Osteoblast (primary cell): Measurements from ENCODE around the gene SUMO4. TPM values are rescaled to one million over a fixed set of nuclear protein-coding genes. Genes with fewer than 3 reads are reported as not detected.

Source experiments
- DNase-seq: peaks from one replicate; pipeline ENCODE4 v3.0.0; 2011; ENCODE audit warnings: low spot score, mixed read lengths; ENCODE audit not compliant: insufficient read length; ENCODE audit errors: missing footprints
- H2AFZ ChIP-seq: 2 replicates; pipeline ENCODE4 v1.6.0; 2011; ENCODE audit warnings: mild to moderate bottlenecking, low read length
- H3K27ac ChIP-seq: 2 replicates; pipeline ENCODE4 v1.5.1; 2011; ENCODE audit warnings: mild to moderate bottlenecking, low read depth, low read length, moderate library complexity
- H3K27me3 ChIP-seq: 2 replicates; pipeline ENCODE4 v1.6.0; 2012; ENCODE audit warnings: mild to moderate bottlenecking, control low read depth, inconsistent platforms, low read length, moderate library complexity; ENCODE audit not compliant: insufficient read depth
- H3K36me3 ChIP-seq: 2 replicates; pipeline ENCODE4 v1.5.1; 2011; ENCODE audit warnings: mild to moderate bottlenecking, low read length, control low read depth, moderate library complexity; ENCODE audit not compliant: insufficient read depth
- H3K4me1 ChIP-seq: 2 replicates; pipeline ENCODE4 v1.5.1; 2011; ENCODE audit warnings: mild to moderate bottlenecking, low read length, control low read depth, moderate library complexity; ENCODE audit not compliant: insufficient read depth
- H3K4me2 ChIP-seq: 2 replicates; pipeline ENCODE4 v1.6.0; 2011; ENCODE audit warnings: mild to moderate bottlenecking, low read length; ENCODE audit not compliant: insufficient read depth
- H3K4me3 ChIP-seq: fragments of 200-600 bp; sonication (generic); 3 replicates; pipeline ENCODE4 v1.5.1; 2012; ENCODE audit warnings: mild to moderate bottlenecking, low read length, inconsistent platforms; ENCODE audit not compliant: insufficient read depth
- H3K79me2 ChIP-seq: 2 replicates; pipeline ENCODE4 v1.6.0; 2012; ENCODE audit warnings: mild to moderate bottlenecking, low read length, control low read depth, inconsistent platforms; ENCODE audit not compliant: insufficient read depth
- H3K9me3 ChIP-seq: 2 replicates; pipeline ENCODE4 v1.5.1; 2011; ENCODE audit warnings: low read depth, low read length, control low read depth
- H4K20me1 ChIP-seq: 2 replicates; pipeline ENCODE4 v1.6.0; 2012; ENCODE audit warnings: mild to moderate bottlenecking, low read length, control low read depth; ENCODE audit not compliant: insufficient read depth
- CTCF ChIP-seq: IDR thresholded peaks from 2 replicates; pipeline ENCODE4 v1.5.1; 2011; ENCODE audit warnings: mild to moderate bottlenecking, low read depth, low read length, moderate library complexity; ENCODE audit errors: extremely low read depth
- total RNA-seq: library from RNA; depleted of rRNA; stranded (reverse); fragments of >200 nt; gene quantifications from 2 replicates; pipeline ENCODE4 v1.2.3, GENCODE V29; 2012

SUMO4 gene
- total RNA-seq, 1 donor = 3.6 TPM

DNA sequence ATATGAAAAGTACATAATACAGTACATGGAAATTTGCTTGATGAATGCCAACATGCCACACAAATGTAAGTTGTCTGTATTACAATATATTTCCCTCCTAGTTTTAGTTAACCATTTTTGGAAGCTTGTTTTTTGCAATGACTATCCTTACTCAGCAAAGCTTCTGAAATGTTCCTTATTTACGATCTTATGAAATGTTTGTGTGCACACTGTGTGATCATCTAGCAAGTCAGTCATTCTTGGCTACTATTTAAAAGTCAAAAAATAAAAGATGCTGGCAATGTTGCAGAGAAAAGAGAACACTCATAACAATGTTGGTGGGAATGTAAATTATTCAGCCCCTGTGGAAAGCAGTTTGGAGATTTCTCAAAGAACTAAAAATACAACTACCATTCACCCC, 33.8 kb downstream of the SUMO4 start:
- Histone ChIP-seq H3K27ac (no peak overlapping the region), H4K20me1 (no peaks in the 10 kb centered on the region), H3K79me2 (no peaks in the 10 kb centered on the region), H3K36me3 (no peaks in the 10 kb centered on the region), H3K9me3 (no peaks in the 10 kb centered on the region), H3K27me3 (no peaks in the 10 kb centered on the region), H3K4me2 (no peak overlapping the region), H3K4me1 (peaks cover 16% of the 10 kb centered on the region), H2AFZ (no peak overlapping the region), H3K4me3 (no peak overlapping the region)
- no peak for TF ChIP-seq CTCF
- DNase-seq = no peak

GRCh38 chr6:149435919-149436586, 36.0 kb downstream of the SUMO4 start:
- Histone ChIP-seq H3K4me1 (peaks cover 16% of the 10 kb centered on the region), H3K36me3 (no peaks in the 10 kb centered on the region), H3K27ac (no peak overlapping the region), H2AFZ (no peak overlapping the region), H3K79me2 (no peaks in the 10 kb centered on the region), H4K20me1 (no peaks in the 10 kb centered on the region), H3K27me3 (no peaks in the 10 kb centered on the region), H3K9me3 (no peaks in the 10 kb centered on the region), H3K4me3 (no peak overlapping the region), H3K4me2 (no peak overlapping the region)
- no peak for TF ChIP-seq CTCF
- no peak for DNase-seq

DNA sequence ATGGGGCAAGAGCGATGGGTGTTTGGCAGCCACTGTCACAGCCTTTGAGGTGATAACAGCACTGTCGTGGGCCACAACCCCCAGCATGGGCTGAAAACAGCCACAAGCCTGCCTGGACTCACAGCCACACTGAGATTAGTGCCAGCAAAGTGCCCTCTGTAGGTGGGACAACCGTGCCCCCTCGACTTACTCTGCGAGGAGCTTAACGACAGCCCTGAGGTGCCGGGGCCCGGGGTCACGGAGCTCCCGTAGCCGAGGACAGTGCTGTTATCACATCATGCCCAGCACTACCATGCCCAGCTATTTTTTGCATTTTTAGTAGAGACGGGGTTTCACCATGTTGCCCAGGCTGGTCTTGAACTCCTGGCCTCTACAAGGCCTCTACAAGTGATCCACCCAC, 36.6 kb downstream of the SUMO4 start:
- Histone ChIP-seq H2AFZ (no peak overlapping the region), H4K20me1 (no peaks in the 10 kb centered on the region), H3K4me2 (no peak overlapping the region), H3K36me3 (no peaks in the 10 kb centered on the region), H3K79me2 (no peaks in the 10 kb centered on the region), H3K9me3 (no peaks in the 10 kb centered on the region), H3K4me3 (no peak overlapping the region), H3K27ac (no peak overlapping the region), H3K27me3 (no peaks in the 10 kb centered on the region), H3K4me1 (peaks cover 16% of the 10 kb centered on the region)
- TF ChIP-seq CTCF = no peak
- DNase-seq = no peak

DNA sequence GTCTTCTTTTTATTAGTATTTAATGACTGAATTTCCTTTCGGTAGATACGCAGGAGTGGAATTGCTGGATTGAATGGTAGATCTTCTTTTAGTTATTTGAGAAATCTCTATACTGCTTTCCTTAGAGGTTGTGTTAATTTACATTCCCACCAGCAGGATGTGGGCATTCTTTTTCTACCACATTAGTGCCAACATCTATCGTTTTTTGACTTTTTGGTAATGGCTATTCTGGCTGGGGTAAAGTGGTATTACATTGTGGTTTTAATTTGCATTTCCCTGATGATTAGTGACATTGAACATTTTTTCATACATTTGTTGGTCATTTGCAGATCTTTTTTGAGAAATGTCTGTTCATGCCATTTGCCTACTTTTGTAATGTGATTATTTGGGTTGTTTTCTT, 37.1 kb downstream of the SUMO4 start:
- Histone ChIP-seq H2AFZ (no peak overlapping the region), H3K36me3 (no peaks in the 10 kb centered on the region), H3K4me3 (no peak overlapping the region), H3K79me2 (no peaks in the 10 kb centered on the region), H3K4me2 (no peak overlapping the region), H3K9me3 (no peaks in the 10 kb centered on the region), H3K27me3 (no peaks in the 10 kb centered on the region), H3K4me1 (peaks cover 11% of the 10 kb centered on the region), H4K20me1 (no peaks in the 10 kb centered on the region), H3K27ac (no peak overlapping the region)
- no peak for DNase-seq
- peak; percentile 9 for TF ChIP-seq CTCF
